Measurements from ENCODE around the gene CLCN1. TPM values are rescaled to one million over a fixed set of nuclear protein-coding genes. Genes with fewer than 3 reads are reported as not detected.

Gene CLCN1
- total and polyA plus RNA-seq, 2 donors (not counting 3 experiments of a cell fraction or from before 2014, with no cell fraction given), result not detected

DNA sequence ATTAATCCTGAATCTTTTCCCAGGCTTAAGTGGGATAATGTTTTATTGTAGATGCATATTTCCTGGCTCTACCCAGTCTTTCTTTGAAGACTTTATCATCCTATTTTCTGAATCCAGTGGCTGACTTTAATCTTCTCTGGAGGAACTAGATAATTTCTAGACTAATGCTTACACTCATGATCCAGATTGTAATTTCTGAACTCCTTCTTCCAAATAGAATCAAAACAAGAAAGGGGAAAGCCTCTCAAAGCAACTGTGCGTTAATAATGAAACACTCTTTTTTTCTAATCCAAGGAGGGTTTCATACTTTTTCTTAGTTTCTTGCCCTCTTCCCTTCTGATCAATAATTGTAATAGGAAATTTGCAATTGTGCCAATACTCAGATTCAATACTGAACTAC lies 44.7 kb upstream of the CLCN1 start:
- no peak overlapping the region for H2AFZ ChIP-seq (ENCODE audit: low read depth, low read length)
- no peaks in the 10 kb centered on the region for H3K27me3 ChIP-seq (ENCODE audit: control insufficient read depth in 2 of 2, insufficient read depth in 2 of 2, low read length in 2 of 2)
- FAIRE-seq (no peak), DNase-seq (ENCODE audit: low read depth, low spot score) (no peak)
- BruUV-seq (replicated peaks), result no TSS peak
- intact Hi-C loops (cut with micrococcal nuclease) (no loop called here), dilution Hi-C loops (cut with MboI; ENCODE audit: extremely low pct_ligation_motif_present, low sequenced_read_pairs) (no loop called here)
- peaks cover 10 to 21% of the 10 kb centered on the region in 2 experiments for H3K36me3 ChIP-seq (ENCODE audit: control insufficient read depth in 2 of 2, extremely low read depth in 1 of 2, insufficient read depth in 2 of 2, low read length in 2 of 2)
- TF ChIP-seq POLR2A (IDR thresholded peaks at IDR 0.05; ENCODE audit: low read depth, low read length), result no peak
- no peak for TF ChIP-seq POLR2AphosphoS5 (IDR thresholded peaks at IDR 0.05; ENCODE audit: insufficient read depth, low read depth, low read length)
- TF ChIP-seq FOS (IDR thresholded peaks at IDR 0.05; ENCODE audit: borderline replicate concordance, insufficient read depth, low read length), result no peak
- H3K4me1 ChIP-seq (ENCODE audit: control insufficient read depth, extremely low read depth, insufficient read depth, low read length), result no peaks in the 10 kb centered on the region
- H3K79me2 ChIP-seq (ENCODE audit: control insufficient read depth, insufficient read depth, low read length), result no peaks in the 10 kb centered on the region
- CTCF ChIA-PET, result interaction anchor here (1.2 kb wide), 1 partner anchor 28 kb away, joined by 3 read pairs; no protein-coding TSS in a partner anchor
- no peak overlapping the region for H3K4me2 ChIP-seq (ENCODE audit: insufficient read depth, low read length)
- no peak overlapping the region for H3K27ac ChIP-seq (ENCODE audit: insufficient read depth, low read depth, low read length)
- no peaks in the 10 kb centered on the region for H3K9me3 ChIP-seq (replicated peaks; ENCODE audit: control insufficient read depth, insufficient read depth, low read length)
- no peak overlapping the region for H3K9ac ChIP-seq (replicated peaks; ENCODE audit: extremely low read depth, insufficient read depth, low read length)
- H3K4me3 ChIP-seq (replicated peaks in 1 of 3; ENCODE audit: insufficient read depth in 1 of 3, low read depth in 1 of 3, low read length in 3 of 3), result no peak overlapping the region
- no peaks in the 10 kb centered on the region for H3K9me1 ChIP-seq (replicated peaks; ENCODE audit: control insufficient read depth, extremely low read depth, insufficient read depth, low read length)
- POLR2A ChIA-PET, result no interaction called here
- H4K20me1 ChIP-seq (replicated peaks; ENCODE audit: control insufficient read depth, extremely low read depth, insufficient read depth, low read length), result no peaks in the 10 kb centered on the region

GRCh38 chr7:143272871-143273270 lies 43.0 kb upstream of the CLCN1 start:
- Histone ChIP-seq H2AFZ (ENCODE audit: low read depth, low read length) (no peak overlapping the region), H3K4me2 (ENCODE audit: insufficient read depth, low read length) (no peak overlapping the region), H3K27ac (ENCODE audit: insufficient read depth, low read depth, low read length) (no peak overlapping the region), H3K27me3 (ENCODE audit: control insufficient read depth in 2 of 2, insufficient read depth in 2 of 2, low read length in 2 of 2) (no peaks in the 10 kb centered on the region), H3K4me1 (ENCODE audit: control insufficient read depth, extremely low read depth, insufficient read depth, low read length) (no peaks in the 10 kb centered on the region), H3K9me3 (replicated peaks; ENCODE audit: control insufficient read depth, insufficient read depth, low read length) (no peaks in the 10 kb centered on the region), H3K4me3 (replicated peaks in 1 of 3; ENCODE audit: insufficient read depth in 1 of 3, low read depth in 1 of 3, low read length in 3 of 3) (no peak overlapping the region), H3K36me3 (ENCODE audit: control insufficient read depth in 2 of 2, extremely low read depth in 1 of 2, insufficient read depth in 2 of 2, low read length in 2 of 2) (peaks cover 2 to 10% of the 10 kb centered on the region in 2 experiments), H3K9me1 (replicated peaks; ENCODE audit: control insufficient read depth, extremely low read depth, insufficient read depth, low read length) (no peaks in the 10 kb centered on the region), H3K79me2 (ENCODE audit: control insufficient read depth, insufficient read depth, low read length) (no peaks in the 10 kb centered on the region), H3K9ac (replicated peaks; ENCODE audit: extremely low read depth, insufficient read depth, low read length) (no peak overlapping the region), H4K20me1 (replicated peaks; ENCODE audit: control insufficient read depth, extremely low read depth, insufficient read depth, low read length) (no peaks in the 10 kb centered on the region)
- no peak for DNase-seq (ENCODE audit: low read depth, low spot score)
- ChIA-PET CTCF (interaction anchor here (0.6 to 1.0 kb wide), 2 partner anchors 24 to 32 kb away, joined by 3 read pairs; no protein-coding TSS in a partner anchor), POLR2A (no interaction called here)
- no peak for TF ChIP-seq POLR2AphosphoS5 (IDR thresholded peaks at IDR 0.05; ENCODE audit: insufficient read depth, low read depth, low read length)
- TF ChIP-seq JUN (IDR thresholded peaks at IDR 0.05; ENCODE audit: borderline replicate concordance, insufficient read depth, insufficient read length, low read depth), result no peak
- TF ChIP-seq GATA2 (IDR thresholded peaks at IDR 0.05; ENCODE audit: insufficient read depth, insufficient read length, low read depth, low read length), result no peak
- no peak for TF ChIP-seq CTCF (IDR thresholded peaks at IDR 0.05; ENCODE audit: extremely low read depth in 1 of 2, insufficient read depth in 1 of 2, low read depth in 1 of 2, low read length in 2 of 2)
- no peak for TF ChIP-seq EZH2 (IDR thresholded peaks at IDR 0.05; ENCODE audit: borderline replicate concordance, low read depth, low read length, severe bottlenecking)
- TF ChIP-seq, protein P1, sequence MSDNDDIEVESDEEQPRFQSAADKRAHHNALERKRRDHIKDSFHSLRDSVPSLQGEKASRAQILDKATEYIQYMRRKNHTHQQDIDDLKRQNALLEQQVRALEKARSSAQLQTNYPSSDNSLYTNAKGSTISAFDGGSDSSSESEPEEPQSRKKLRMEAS (IDR thresholded peaks at IDR 0.05; ENCODE audit: insufficient read depth, insufficient read length), result no peak
- TF ChIP-seq MYC (IDR thresholded peaks at IDR 0.05; ENCODE audit: low read depth, low read length), result no peak
- TF ChIP-seq FOS (IDR thresholded peaks at IDR 0.05; ENCODE audit: borderline replicate concordance, insufficient read depth, low read length), result no peak
- TF ChIP-seq POLR2A (IDR thresholded peaks at IDR 0.05; ENCODE audit: low read depth, low read length), result no peak
- no peak for FAIRE-seq
- dilution Hi-C loops (cut with MboI; ENCODE audit: extremely low pct_ligation_motif_present, low sequenced_read_pairs) (no loop called here), intact Hi-C loops (cut with micrococcal nuclease) (no loop called here)
- BruUV-seq (replicated peaks), result no TSS peak
